GM23248 (cell line): ENCODE data around the gene ZNF614.
"Not testable (repeated sequence)": the region's sequence is repeated elsewhere in the genome, so short reads cannot be mapped to it uniquely, and the experiment has no call there.

Source experiments
- EZH2 ChIP-seq: fragments of 200-600 bp; sonication (generic); IDR thresholded peaks from 2 replicates; pipeline ENCODE4 v1.6.1; 2018; ENCODE audit warnings: antibody characterized with exemption, mild to moderate bottlenecking; ENCODE audit not compliant: insufficient read depth, poor library complexity, severe bottlenecking
- EZH2phosphoT487 ChIP-seq: fragments of 200-600 bp; sonication (generic); IDR thresholded peaks from 2 replicates; pipeline ENCODE4 v1.6.1; 2018; ENCODE audit warnings: antibody characterized with exemption, moderate library complexity, mild to moderate bottlenecking, low read depth; ENCODE audit not compliant: insufficient read depth

- TF ChIP-seq EZH2, EZH2phosphoT487: not testable (repeated sequence)
These were observed 28.3 kb upstream of the ZNF614 start for GRCh38 chr19:52056480-52056879.
